Breast epithelium (tissue), 4 donors: ENCODE results near the gene DBF4. TPM values are rescaled to one million over a fixed set of nuclear protein-coding genes. Genes with fewer than 3 reads are reported as not detected.
"Not testable (repeated sequence)": the region's sequence is repeated elsewhere in the genome, so short reads cannot be mapped to it uniquely, and the experiment has no call there.

Source experiments
- DNase-seq, 2 donors: peaks; one replicate each; pipeline ENCODE4 v3.0.0-alpha.2; 2019; ENCODE audit warnings: low spot score in 2 of 2
- H3K27ac ChIP-seq, 2 donors: fragments of 200-600 bp; sonication (generic) in 1 of 2; one replicate each; pipeline ENCODE4 v1.5.1; 2016 to 2019; ENCODE audit warnings: mild to moderate bottlenecking in 1 of 2
- H3K27me3 ChIP-seq, 2 donors: fragments of 200-600 bp; sonication (generic) in 1 of 2; one replicate each; pipeline versions ENCODE4 v1.5.1 to v1.6.0; 2017 to 2019; ENCODE audit warnings: control low read depth in 1 of 2, mild to moderate bottlenecking in 1 of 2
- H3K36me3 ChIP-seq: fragments of 200-600 bp; one replicate; pipeline ENCODE4 v1.5.1; 2019
- H3K4me1 ChIP-seq, 2 donors: fragments of 200-600 bp; sonication (generic); one replicate each; pipeline ENCODE4 v1.5.1; 2016 to 2019; ENCODE audit warnings: control low read depth in 1 of 2
- H3K4me3 ChIP-seq, 3 donors: fragments of 200-600 bp; sonication (generic); 1 replicate in 2 of 3; 2 replicates in 1 of 3; pipeline ENCODE4 v1.5.1; 2016 to 2019; ENCODE audit warnings: mild to moderate bottlenecking in 3 of 3, moderate library complexity in 2 of 3
- H3K9me3 ChIP-seq, 2 donors: fragments of 200-600 bp; sonication (generic) in 1 of 2; one replicate each; pipeline ENCODE4 v1.5.1; 2016 to 2019; ENCODE audit warnings: control low read depth in 1 of 2
- POLR2A ChIP-seq: fragments of 450-650 bp; IDR thresholded peaks from one replicate; pipeline ENCODE4 v1.6.1; 2016; ENCODE audit warnings: antibody characterized with exemption, mild to moderate bottlenecking, moderate library complexity
- POLR2AphosphoS5 ChIP-seq, 3 donors: sonication (generic); formaldehyde crosslinking; IDR thresholded peaks; one replicate each; pipeline ENCODE4 v1.6.1; 2017; ENCODE audit warnings: antibody characterized with exemption in 3 of 3
- intact Hi-C: fragments of 100-400 bp; cut with DNase I; formaldehyde crosslinking; loops from one replicate; pipeline ENCODE4 v1.15.1; 2023; ENCODE audit warnings: low total_unique reads
- total RNA-seq, 3 donors: library from RNA; depleted of rRNA; stranded (reverse); fragments of >200 nt; gene quantifications; one replicate each; pipeline ENCODE4 v1.1.0, GENCODE V29; 2016
- TF ChIP-seq, protein P1 (sequence below), 3 donors: fragments of 450-650 bp; IDR thresholded peaks; one replicate each; pipeline ENCODE4 v1.5.1; 2016 to 2017; ENCODE audit warnings: antibody characterized with exemption in 3 of 3, mild to moderate bottlenecking in 3 of 3, moderate library complexity in 3 of 3

Gene DBF4, protein sequence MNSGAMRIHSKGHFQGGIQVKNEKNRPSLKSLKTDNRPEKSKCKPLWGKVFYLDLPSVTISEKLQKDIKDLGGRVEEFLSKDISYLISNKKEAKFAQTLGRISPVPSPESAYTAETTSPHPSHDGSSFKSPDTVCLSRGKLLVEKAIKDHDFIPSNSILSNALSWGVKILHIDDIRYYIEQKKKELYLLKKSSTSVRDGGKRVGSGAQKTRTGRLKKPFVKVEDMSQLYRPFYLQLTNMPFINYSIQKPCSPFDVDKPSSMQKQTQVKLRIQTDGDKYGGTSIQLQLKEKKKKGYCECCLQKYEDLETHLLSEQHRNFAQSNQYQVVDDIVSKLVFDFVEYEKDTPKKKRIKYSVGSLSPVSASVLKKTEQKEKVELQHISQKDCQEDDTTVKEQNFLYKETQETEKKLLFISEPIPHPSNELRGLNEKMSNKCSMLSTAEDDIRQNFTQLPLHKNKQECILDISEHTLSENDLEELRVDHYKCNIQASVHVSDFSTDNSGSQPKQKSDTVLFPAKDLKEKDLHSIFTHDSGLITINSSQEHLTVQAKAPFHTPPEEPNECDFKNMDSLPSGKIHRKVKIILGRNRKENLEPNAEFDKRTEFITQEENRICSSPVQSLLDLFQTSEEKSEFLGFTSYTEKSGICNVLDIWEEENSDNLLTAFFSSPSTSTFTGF
- total RNA-seq, result 10 to 100 TPM; 10.1 to 18.6 (median 15.7) TPM

DNA sequence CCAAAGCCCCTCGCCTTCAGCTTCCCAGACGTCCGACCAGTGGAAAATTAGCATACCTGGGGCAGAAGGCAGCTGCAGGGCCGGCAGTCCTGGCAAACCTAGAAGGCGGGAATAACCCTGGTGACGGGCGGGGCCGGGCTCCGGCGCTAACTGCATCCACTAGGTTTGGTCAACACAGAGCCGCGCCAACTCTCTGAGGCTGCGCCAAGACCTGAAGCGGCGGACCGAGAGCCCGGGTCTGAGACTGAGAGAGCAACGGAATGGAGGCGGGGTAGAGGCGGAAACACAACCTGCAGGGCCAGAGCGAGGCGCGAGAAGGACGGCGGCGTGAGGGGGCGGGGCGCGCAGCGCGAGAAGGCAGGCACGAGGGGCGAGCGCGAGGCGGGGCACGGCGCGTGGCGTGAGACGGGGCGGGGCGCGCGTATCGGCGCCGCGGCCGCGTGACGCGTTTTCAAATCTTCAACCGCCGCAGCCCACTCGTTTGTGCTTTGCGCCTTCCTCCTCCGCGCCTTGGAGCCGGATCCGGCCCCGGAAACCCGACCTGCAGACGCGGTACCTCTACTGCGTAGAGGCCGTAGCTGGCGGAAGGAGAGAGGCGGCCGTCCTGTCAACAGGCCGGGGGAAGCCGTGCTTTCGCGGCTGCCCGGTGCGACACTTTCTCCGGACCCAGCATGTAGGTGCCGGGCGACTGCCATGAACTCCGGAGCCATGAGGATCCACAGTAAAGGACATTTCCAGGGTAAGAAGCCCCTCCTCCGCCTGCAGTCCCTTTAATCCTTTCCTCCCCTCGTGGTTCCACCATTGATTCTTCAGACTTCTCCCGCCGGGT is at the start of gene DBF4, which contains the start of gene SLC25A40:
Gene DBF4, plus strand, starts transcription at position 454 of the 829 bp plus-strand sequence. Its CDS starts 240 bp downstream, at position 694.
Gene SLC25A40, minus strand, starts transcription at position 321 of the 829 bp plus-strand sequence. CDS start 17,633 bp downstream, outside the sequence.
- Histone ChIP-seq H3K4me3 (peak within 1 kb of the TSS; percentile 74 to 96 (median 88)), H3K4me1 (peaks cover 0 to 10% of the 10 kb centered on the region in 2 donors), H3K27ac (peak within 1 kb of the TSS; percentile 93 to 96), H3K9me3 (peaks cover 0 to 6% of the 10 kb centered on the region in 2 donors), H3K36me3 (no peaks in the 10 kb centered on the region), H3K27me3 (no peaks in the 10 kb centered on the region)
- DNase-seq, result peak; percentile 90 to 92
- TF ChIP-seq POLR2A (no peak), POLR2AphosphoS5 (IDR thresholded peaks at IDR 0.05) (peak in 2 of 3 donors; percentile 46 to 67)
- TF ChIP-seq, protein P1, sequence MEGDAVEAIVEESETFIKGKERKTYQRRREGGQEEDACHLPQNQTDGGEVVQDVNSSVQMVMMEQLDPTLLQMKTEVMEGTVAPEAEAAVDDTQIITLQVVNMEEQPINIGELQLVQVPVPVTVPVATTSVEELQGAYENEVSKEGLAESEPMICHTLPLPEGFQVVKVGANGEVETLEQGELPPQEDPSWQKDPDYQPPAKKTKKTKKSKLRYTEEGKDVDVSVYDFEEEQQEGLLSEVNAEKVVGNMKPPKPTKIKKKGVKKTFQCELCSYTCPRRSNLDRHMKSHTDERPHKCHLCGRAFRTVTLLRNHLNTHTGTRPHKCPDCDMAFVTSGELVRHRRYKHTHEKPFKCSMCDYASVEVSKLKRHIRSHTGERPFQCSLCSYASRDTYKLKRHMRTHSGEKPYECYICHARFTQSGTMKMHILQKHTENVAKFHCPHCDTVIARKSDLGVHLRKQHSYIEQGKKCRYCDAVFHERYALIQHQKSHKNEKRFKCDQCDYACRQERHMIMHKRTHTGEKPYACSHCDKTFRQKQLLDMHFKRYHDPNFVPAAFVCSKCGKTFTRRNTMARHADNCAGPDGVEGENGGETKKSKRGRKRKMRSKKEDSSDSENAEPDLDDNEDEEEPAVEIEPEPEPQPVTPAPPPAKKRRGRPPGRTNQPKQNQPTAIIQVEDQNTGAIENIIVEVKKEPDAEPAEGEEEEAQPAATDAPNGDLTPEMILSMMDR (IDR thresholded peaks at IDR 0.05), result no peak
- intact Hi-C loops, result no loop called here

DNA sequence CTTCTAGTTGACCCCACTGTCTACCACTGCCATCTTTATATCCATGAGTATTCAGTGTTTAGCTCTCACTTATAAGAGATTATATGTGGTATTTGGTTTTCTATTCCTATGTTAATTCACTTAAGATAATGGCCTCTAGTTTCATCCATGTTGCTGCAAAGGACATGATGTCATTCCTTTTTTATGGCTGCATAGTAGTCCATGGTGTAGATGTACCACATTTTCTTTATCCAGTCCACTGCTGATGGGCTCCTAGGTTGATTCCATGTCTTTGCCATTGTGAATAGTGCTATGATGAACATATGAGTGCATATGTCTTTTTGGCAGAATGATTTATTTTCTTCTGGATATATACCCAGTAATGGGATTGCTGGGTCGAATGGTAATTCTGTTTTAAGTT is 47.9 kb upstream of the DBF4 start:
- H3K27me3 ChIP-seq, H3K4me3 ChIP-seq, H3K36me3 ChIP-seq, intact Hi-C loops, H3K27ac ChIP-seq, DNase-seq, H3K4me1 ChIP-seq: not testable (repeated sequence)
- H3K9me3 ChIP-seq, result peaks cover 8 to 16% of the 10 kb centered on the region in 2 donors

DNA sequence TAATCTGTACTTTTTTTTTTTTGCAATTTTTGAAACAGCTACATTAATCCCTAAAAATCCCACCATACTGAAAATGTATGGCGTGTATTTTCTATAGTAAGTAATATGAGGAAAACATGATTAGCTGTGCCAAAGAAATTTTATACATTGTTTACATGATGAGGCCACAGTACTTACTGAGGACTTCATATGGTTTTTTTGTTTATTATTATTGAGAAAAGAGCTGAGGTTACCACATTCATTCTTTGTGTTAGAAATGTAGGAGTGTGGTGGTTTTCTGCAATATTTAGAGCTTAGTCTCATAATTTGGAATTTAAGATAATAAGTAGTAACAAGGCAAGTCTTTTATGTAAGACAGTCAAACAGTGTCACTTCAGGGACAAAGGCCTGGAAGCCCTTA is 45.2 kb upstream of the DBF4 start:
- intact Hi-C loops, result no loop called here
- no peaks in the 10 kb centered on the region for H3K36me3 ChIP-seq
- no peak overlapping the region for H3K27ac ChIP-seq
- no peak overlapping the region for H3K4me3 ChIP-seq
- no peaks in the 10 kb centered on the region for H3K4me1 ChIP-seq
- H3K27me3 ChIP-seq, result no peaks in the 10 kb centered on the region
- TF ChIP-seq POLR2A (no peak), POLR2AphosphoS5 (IDR thresholded peaks at IDR 0.05) (no peak)
- TF ChIP-seq, protein P1 (IDR thresholded peaks at IDR 0.05), result no peak
- H3K9me3 ChIP-seq, result no peaks in the 10 kb centered on the region
- no peak for DNase-seq

DNA sequence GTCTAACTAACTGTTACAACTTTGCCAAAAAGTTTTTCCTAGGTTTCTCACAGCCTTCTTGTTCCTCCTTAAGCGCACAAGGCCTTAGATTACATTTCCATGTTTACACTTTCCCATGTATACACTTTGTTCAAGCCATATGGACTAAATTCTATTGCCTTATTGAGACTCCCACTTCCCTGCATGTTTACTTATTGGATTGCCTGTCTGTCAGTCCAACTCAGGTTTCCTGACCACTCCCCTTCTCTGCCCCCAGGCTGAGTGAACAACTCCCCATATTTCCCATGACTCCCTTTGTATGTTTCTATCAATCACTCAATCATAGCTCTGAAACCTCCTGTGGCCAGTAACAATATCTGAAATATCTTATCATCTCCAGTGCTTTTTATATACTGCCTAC is 43.2 kb upstream of the DBF4 start:
- no peak for DNase-seq
- Histone ChIP-seq H3K36me3 (no peaks in the 10 kb centered on the region), H3K4me1 (no peaks in the 10 kb centered on the region), H3K9me3 (no peaks in the 10 kb centered on the region), H3K4me3 (no peak overlapping the region), H3K27ac (no peak overlapping the region), H3K27me3 (no peaks in the 10 kb centered on the region)
- TF ChIP-seq, protein P1 (IDR thresholded peaks at IDR 0.05), result no peak
- no peak for TF ChIP-seq POLR2A
- no peak for TF ChIP-seq POLR2AphosphoS5 (IDR thresholded peaks at IDR 0.05)
- intact Hi-C loops, result no loop called here

DNA sequence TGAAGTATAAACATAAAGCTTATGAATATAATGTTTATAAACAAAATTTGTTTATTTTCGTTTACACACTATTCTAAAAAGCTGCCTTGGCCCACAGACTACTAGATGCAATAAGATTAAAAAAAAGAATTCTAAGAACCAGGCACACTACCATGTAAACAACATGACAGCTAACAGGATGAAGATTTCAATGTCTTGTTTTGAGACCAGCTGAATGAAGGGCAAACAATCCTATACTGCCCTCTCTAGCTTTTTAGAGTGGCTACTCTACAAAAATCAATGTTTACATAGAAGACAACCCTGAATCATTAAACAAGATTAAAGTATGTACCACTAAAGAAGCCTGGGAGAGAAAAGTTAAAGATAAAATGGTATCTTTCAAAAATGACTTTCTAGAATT is 38.7 kb upstream of the DBF4 start:
- Histone ChIP-seq H3K27me3 (no peaks in the 10 kb centered on the region), H3K4me1 (no peaks in the 10 kb centered on the region)
- intact Hi-C loops, result no loop called here

More for the DNA sequence above, 38.7 kb upstream of the DBF4 start:
- Histone ChIP-seq H3K4me3 (no peak overlapping the region), H3K36me3 (no peaks in the 10 kb centered on the region), H3K9me3 (no peaks in the 10 kb centered on the region), H3K27ac (no peak overlapping the region)
- TF ChIP-seq, protein P1 (IDR thresholded peaks at IDR 0.05), result no peak
- TF ChIP-seq POLR2AphosphoS5 (IDR thresholded peaks at IDR 0.05), result no peak
- TF ChIP-seq POLR2A, result no peak
- no peak for DNase-seq
